UCSD-AML1 (cell line): ENCODE measurements around the gene PSEN2.

Source experiments
- DNase-seq: peaks from one replicate; lab custom pipeline; 2025; ENCODE audit not compliant: unreplicated experiment; lab: John Stamatoyannopoulos, UW

The PSEN2 gene

GRCh38 chr1:226864311-226864710 lies 6.1 kb upstream of the PSEN2 start:
- DNase-seq: no peak

DNA sequence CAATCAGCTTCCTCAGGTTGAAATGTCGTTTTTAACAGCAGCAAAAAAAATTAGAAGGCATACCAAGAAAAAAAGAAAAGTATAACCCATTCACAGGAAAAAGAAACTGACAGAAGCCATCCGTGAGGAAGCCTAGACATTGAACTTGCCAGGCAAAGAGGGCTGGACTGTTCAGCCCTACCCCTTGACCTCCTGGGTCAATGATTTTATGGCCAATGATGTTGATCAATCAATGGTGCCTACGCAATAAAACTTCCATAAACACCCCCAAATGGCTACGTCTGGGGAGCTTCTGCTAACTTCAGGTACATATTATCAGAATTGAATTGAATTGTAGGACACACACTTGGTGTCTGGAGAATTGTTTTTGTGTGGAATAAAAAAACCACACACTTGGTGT lies 4.8 kb upstream of the PSEN2 start:
- no peak for DNase-seq

DNA sequence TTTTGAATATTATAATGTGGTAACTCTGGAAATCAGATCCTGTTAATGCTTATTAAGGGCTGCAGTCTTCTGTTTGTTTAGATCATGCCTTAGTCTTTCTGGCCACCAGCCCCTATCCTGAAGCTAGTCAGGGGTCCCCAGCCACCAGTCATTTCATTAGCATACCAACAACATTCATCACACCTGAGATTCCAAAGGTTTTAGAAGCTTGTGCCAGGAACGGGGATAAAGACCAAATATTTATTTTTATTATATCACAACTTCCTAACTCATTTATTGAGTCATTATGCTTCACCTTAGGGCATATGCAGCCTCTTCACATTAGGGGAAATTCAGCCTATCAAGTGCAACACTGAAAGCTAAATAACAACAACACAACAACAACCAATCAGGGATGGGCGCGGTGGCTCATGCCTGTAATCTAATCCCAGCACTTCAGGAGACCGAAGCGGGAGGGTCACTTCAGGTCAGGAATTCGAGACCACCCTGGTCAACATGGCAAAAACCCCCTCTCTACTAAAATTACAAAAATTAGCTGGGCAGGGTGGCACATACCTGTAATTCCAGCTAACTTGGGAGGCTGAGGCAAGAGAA lies 2.9 kb upstream of the PSEN2 start:
- no peak for DNase-seq

GRCh38 chr1:226868726-226869125 lies 1.7 kb upstream of the PSEN2 start:
- DNase-seq: no peak

GRCh38 chr1:226870026-226870400 lies 403 bp upstream of the PSEN2 start:
- DNase-seq: no peak

- DNase-seq: no peak
These were observed 1.4 kb downstream of the PSEN2 start for GRCh38 chr1:226871636-226872327.

GRCh38 chr1:226872437-226872836 lies 2.0 kb downstream of the PSEN2 start:
- no peak for DNase-seq

DNA sequence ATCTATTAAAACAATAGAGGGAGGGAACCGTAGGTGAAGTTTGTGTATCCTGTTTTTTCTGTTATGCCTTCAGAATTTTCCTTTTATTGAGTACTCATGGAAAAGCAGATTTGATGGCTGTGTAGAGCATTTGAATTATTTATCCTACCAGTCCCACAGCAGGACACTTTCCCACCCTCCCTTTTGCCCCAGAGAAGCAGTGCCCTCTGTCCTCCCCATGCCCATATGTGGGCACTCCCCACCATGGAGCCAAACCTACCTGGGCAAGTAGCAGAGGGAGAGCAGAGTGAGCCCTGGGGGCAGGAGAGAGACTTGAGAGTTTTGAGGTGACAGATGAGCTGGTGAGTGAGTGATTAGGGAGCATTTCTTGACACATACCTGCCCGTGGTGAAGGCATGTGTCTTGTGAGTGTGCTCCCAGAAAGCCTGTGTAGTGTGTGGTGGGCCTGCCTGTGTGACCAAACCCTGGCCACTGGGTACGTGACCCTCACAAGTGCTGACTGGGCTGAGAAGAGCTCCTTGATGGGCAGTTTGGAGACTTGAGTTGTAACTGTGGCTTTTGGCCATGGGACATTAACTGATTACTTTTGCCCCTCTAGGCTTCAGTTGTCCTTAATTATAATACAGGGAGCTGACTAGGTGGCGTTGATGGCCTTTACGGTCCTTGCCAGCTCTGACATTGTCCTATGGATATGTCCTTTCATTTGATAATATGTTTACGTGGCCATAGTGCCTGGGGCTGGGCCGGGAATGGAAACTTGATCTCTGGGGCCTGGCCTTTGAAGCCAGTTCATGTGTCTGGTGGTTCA lies 3.6 kb downstream of the PSEN2 start:
- DNase-seq: no peak

DNA sequence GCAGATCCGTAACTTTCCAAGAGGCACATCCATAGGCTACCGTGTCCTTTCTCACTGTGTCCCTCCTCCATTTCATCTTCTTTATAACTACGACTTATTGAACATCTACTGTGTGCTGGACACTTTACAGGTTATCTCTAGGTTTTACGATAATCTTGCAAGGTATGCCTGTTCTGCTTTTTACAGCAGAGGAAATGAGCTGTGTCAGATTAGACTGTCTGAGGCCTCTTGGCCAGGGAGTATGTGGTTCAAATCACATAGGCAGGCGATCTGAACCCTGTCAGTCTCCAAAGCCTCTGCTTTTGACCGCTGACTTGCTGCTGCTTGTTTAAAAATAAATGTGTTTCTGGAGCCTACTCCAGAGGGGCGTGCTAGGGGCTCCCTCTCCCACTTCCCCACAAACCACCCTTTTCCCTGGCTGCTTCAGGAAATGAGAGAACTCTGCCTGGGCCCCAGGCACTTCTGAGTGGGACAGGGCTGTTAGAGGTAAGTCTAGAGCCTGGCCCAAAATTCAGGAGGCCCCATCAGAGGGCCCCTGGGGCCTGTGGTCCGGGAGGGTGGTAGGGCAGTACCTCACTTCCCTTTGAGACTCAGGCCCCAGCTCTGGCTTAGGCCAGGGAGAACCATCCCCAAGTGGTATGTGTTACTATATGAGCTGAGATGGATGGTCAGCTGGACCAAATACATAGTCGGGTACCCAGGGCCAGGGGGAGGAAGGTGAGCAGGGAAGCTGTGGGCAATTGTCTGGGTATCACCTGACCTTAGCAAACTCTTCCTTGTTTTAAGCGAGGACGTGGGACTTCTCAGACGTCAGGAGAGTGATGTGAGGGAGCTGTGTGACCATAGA lies 4.4 kb downstream of the PSEN2 start:
- DNase-seq: no peak

- DNase-seq: no peak
These were observed 5.4 kb downstream of the PSEN2 start for GRCh38 chr1:226875641-226876295.

DNA sequence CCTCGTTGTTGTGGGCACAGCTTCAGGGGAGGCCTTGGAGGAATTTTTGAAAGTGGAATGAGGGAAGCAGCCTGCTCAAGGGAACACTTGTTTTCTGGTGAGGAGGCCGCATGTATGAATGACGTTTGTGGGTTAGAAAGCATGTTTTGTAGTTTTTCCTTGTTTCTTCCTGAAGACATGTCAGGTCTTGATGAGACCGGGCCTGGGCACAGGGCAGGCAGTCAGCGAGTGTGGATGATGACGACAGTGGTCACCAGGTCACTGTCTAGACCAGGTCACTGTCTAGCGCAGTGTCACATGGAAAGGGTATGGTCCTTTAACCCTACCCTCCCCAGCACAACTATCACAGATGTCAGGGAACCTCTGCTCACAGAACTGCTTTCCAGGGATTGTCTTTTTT lies 7.3 kb downstream of the PSEN2 start:
- no peak for DNase-seq

DNA sequence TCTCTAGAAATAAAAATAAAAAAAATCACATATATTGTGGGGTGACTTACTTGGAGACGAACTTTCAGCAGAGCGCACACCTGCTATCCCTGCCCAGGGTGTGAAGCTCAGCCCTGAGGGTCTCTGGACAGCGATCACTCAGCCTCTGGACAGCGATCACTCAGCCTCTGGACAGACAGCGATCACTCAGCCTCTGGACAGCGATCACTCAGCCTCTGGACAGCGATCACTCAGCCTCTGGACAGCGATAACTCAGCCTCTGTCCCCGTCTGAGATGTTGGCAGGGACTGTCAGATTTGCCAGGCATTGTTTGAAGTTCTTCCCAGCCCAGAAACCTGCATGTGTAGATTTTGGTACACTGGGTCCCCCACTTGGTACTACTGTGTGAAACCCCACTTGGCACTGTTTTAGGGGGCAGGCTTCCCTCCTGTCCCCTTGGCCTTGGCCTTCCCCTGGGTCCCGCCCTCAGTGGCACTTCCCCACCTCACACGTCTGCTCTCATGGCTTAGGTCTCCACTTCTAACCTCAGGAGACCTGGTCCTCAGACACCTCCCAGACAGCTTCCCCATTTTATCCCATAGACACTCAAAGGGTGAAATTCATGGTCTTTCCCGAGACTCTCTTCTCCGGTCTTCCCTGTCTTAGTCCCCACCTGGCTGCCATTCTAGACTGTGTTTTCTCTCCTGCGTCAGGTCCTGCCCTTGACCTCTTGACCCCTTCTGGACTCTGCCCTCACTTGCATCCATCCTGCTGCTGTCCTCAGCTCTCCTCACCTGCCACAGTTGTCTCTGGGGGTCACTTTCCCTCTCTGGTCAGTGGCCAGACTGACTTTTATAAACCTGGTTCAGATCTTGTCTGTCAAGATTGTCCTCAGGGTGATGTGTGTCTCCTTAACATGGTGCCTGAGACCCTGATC lies 10.2 kb downstream of the PSEN2 start:
- DNase-seq: no peak

DNA sequence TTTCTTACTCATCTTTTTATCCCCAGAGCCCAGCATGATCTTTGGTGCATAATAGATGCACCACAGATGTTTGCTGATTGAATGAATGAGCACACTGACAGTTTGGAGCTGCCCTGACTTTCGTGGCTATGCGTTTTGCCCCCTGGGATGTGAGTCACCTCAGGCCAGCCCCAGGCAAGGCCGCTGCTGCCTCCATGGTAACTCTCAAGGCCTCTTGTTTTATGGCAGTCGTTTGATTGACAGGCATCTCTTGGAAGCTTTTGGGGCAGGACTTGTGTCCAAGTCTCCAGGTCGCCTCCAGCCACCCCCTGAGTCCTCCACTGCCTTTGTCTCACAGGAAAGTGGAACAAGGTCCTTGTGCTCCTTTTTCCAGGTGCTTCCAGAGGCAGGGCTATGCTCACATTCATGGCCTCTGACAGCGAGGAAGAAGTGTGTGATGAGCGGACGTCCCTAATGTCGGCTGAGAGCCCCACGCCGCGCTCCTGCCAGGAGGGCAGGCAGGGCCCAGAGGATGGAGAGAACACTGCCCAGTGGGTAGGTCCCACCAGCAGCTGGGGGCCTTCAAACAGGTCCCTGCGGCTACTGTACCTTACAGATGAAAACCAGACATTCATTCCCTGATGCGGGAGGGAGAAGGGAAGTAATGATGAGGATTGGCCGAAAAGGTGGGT lies 11.2 kb downstream of the PSEN2 start:
- no peak for DNase-seq

- DNase-seq: no peak
These were observed 11.8 kb downstream of the PSEN2 start for GRCh38 chr1:226882187-226882586.

DNA sequence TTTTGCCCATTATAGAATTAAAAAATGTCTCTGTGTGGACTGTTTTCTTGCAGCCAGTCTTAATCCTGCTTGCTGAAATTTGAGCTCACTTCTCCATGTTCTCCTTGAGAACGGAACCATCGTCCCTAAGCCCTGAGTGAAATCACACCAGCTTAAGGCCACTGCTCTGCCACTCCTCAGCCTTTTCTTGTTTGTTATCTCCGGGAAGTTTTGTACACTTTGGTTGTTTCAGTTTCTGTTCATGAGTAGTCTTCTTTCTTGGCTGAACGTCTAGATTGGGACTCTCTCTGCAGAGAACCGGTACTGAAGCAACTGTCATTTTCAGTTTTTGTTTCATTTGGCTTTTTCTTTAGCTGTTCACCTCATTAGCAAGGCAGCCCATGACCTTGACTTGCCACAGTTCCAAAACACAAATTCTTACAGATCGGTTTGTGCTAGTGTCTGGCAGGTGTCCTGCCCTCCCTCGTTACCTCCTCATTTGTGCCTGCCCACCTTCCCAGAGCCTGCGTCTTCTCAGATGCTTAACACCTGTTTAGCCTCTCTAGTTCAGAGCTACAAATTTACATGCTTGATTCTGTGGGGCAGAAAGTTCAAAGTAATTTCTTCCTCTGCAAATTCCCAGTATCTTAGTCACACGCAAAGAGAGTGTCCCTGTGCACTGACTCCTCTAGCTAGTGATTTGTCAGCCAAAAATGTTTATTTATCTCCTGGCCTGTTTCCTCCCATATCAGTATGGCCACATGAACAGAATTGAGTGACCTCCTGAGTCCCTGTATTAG lies 12.4 kb downstream of the PSEN2 start:
- no peak for DNase-seq

- DNase-seq: no peak
These were observed 13.2 kb downstream of the PSEN2 start for GRCh38 chr1:226883630-226884029.

DNA sequence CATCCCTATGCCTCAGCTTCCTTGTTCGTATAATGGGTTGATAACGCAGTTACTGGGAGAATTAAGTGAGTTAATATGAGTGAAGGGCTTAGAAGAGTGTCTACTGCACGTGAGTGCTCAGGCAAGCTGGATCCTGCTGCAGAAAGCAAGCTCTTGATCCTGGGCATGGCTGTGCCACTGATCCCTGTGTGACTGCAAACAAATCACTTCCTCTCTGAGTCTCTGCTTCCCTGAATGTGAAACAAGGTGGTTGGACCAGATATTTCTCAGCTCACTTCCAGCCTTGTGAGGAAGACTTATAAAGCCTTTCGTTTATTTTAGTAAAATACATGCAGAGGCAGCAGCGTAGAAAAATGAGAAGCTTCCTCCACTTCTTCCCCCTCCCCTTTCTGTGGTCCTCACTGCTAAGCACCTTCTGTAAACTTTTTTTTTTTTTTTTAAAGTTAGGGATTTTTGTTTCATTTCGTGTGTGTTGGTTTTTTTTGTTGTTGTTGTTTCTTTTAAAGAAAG lies 13.8 kb downstream of the PSEN2 start:
- no peak for DNase-seq
